Mammary epithelial cell (primary cell): ENCODE measurements around the gene CNDP2.

Experiments
- CTCF ChIP-seq, 2 donors: IDR thresholded peaks in 1 of 2; conservative IDR thresholded peaks in 1 of 2; 2 replicates each; pipeline ENCODE4 v1.5.1; 2011 to 2012; ENCODE audit warnings: inconsistent platforms in 2 of 2, low read length in 2 of 2, mild to moderate bottlenecking in 2 of 2, control low read depth in 1 of 2, low read depth in 1 of 2; ENCODE audit not compliant: insufficient read depth in 1 of 2; ENCODE audit errors: extremely low read depth in 1 of 2
- EZH2 ChIP-seq: IDR thresholded peaks from 2 replicates; pipeline ENCODE4 v1.6.1; 2012; ENCODE audit warnings: low read length, inconsistent platforms, borderline replicate concordance

- TF ChIP-seq EZH2 (no peak), CTCF (conservative IDR thresholded peaks at IDR 0.05 in 1 of 2, IDR thresholded peaks at IDR 0.05 in 1 of 2; ENCODE audit: extremely low read depth in 1 of 2, insufficient read depth in 1 of 2, low read depth in 1 of 2, low read length in 2 of 2) (no peak)
Measured at GRCh38 chr18:74529378-74529777, 33.2 kb downstream of the CNDP2 start.
